HG02852 (cell line): Measurements from ENCODE around the gene ORC2.

Source experiments
- ATAC-seq: cut with Tn5 transposase; IDR thresholded peaks from one replicate; pipeline ENCODE4 v1.9.1; 2021; ENCODE audit warnings: mild to moderate bottlenecking, moderate library complexity; ENCODE audit not compliant: unreplicated experiment

The ORC2 gene

GRCh38 chr2:200862532-200863000, 100.9 kb downstream of the ORC2 start:
- ATAC-seq: no peak

GRCh38 chr2:200861617-200862155, 101.8 kb downstream of the ORC2 start:
- ATAC-seq: no peak

GRCh38 chr2:200860092-200860795, 103.2 kb downstream of the ORC2 start:
- no peak for ATAC-seq
